Fibroblast of skin of left quadriceps (primary cell): ENCODE results near the gene CCDC85C.
A peak's percentile ranks its signal among the peaks of the same experiment; 100 is the strongest.

Experiments
- DNase-seq, 2 experiments: peaks; one replicate each; pipeline ENCODE4 v3.0.0-alpha.2; 2013; ENCODE audit warnings: low read depth in 2 of 2

Gene CCDC85C

DNA sequence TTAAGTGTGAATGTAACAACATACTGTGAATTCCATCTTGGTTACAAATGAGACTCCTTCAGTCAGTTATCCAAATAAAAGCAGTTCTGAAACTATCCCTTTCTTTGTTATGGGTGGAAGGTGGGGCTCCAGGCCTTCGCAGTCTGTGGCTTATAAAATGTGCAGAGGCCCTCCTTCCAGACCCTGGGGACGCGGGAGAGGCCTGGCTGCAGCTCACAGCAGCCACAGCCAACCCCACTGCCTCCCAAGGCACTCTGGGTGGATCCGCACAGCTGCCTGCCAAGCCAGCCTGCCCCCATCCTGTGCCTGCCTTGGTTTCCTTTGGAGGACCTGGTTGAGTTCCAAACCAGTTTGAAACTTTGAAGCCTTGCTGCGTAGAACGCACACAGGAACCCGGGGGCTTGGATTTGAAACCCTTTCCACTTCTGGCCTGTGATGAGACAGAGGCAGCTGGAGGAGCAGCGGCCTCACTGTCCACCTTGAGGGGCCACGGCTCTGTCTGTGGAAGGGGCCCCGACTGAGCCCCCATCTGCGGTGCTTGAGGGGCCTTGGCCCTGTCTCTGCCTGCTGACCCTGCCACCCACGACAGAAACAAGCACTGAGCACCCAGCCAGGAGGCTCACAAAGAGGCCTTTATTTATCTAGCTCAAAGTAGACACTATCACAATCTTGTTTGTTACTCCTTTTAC, 92.4 kb downstream of the CCDC85C start:
- DNase-seq: peak in 1 of 2 experiments; percentile 30

DNA sequence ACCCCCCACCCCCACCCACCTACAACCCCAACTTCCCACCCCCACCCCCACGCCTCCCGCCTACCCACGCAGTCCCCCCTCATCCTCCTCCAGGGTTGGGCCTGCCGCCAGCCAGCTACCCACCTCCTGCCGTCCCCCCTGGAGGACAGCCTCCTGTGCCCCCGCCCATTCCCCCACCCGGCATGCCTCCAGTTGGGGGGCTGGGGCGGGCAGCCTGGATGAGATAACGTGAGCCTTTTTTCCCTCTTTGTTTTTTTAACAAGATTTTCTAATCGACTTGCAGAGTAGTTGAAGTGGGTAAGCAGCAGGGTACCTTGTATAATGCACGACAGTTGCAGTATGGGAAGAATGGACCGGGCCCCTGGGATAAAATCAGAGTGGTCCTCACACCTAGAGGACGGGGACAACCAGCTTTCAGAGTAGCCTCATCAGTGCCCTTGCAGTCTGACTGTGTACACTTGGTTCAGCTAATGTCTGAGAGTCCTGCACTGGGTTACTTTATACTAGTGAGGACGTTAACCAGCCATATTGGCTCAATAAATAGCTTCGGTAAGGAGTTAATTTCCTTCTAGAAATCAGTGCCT, 93.4 kb downstream of the CCDC85C start:
- DNase-seq: no peak

DNA sequence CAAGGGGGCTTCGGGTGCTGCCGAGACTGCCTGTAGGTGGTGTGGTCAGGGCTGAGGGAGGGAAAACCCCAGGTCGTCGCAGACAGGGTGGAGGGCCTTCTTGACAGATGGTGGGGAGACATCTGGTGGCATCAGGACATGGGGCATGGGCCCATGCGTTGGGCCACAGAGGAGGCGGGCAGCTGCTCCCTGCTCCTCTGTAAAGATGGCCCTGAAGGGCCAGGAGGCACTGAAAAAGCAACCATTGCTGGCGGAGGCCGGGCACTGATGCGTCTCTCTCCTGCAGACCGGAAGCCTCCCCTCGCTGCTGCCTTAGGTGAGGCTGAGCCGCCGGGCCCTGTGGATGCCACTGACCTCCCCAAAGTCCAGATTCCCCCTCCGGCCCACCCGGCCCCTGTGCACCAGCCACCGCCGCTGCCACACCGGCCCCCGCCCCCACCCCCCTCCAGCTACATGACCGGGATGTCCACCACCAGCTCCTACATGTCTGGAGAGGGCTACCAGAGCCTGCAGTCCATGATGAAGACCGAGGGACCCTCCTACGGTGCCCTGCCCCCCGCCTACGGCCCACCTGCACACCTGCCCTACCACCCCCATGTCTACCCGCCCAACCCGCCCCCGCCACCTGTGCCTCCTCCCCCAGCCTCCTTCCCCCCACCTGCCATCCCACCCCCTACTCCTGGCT, 94.0 kb downstream of the CCDC85C start:
- DNase-seq: no peak

DNA sequence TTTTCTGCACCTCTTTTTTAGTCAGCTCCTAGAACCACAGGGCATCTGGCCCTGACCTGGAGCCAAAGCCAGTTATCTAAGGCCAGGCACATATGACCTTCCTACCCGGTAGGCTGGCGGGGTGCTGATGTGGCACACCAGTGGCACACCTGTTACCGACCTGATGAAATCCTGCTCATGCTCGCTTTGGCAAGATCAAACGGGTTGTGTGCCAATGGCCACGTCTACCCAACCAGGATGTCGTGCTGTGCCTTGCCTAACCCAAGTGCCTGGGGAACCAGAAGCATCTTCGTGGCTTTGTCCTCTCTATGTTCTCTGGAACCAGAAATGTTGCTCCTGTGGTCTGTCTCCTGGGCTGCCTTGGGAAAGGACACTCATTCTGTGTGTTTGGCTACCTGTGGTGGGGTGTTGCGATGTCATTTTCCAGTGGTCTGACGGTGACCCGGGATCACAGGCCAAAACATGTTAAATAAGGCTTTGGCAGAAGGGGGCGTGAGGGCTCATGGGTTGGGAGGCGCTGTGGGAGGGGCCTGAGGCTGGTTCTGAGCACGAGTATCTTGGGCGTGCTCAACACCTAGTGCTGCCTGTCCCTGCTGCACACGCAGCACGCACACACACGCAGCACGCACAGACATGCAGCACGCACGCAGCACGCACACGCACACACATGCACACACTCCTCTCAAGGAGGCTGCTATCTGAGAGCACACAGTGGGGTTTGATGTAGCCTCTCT, 94.9 kb downstream of the CCDC85C start:
- DNase-seq: no peak

DNA sequence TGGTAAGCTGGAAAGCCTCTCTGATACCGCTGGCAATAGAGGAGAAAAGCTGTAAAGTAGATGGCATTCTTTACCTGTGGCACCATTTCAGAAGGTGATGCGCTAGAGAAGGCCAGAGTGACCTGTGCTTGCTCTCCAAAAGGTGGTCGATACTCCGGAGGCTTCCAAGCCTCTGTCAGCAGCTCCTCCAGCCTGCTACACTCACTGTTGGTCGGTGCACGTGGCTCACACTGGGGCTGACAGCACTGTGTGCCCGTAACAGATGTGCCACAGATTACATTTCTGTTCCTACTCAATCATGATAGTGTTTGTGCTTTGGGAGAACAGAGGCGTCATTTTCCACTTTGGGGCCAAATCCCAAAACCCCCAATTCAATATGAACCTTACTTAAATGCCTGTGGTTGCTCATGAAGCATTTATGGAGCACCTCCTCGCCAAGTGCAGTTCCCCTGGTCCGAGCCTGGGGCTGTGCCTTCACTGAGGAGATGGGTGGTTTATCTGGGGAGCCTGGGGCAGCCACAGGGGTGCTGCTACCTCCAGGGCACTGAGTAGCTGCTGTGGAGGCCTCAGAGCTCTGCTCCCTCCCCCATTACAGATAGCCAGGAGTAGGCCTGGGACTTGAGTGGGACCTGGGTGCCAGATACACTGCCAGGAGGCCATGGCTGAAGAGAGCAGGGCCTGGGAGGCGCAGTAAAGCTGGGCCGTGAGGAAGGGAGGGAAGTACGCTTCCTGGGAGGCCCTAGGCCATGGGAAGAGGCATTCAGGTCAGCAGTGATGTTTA, 96.0 kb downstream of the CCDC85C start:
- DNase-seq: no peak

DNA sequence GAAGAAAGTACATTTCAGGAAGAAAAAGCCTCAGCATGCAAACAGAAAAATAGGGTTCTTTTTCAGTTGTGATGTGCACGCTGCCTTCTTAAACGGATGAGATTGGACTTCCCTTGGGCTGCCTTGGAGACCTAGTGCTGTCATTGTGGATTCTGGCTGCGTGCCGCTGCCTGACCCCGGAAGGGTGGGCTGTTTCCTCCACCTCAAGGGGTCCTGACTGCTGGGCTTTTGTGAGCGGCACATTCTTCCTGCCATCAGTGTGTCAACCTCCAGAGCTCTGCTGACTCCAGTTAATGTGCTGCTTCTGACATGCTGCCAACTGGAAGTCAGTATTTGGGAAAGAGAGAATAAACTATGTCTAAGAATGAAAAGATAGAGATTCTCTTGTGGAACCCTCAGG, 97.7 kb downstream of the CCDC85C start:
- no peak for DNase-seq

DNA sequence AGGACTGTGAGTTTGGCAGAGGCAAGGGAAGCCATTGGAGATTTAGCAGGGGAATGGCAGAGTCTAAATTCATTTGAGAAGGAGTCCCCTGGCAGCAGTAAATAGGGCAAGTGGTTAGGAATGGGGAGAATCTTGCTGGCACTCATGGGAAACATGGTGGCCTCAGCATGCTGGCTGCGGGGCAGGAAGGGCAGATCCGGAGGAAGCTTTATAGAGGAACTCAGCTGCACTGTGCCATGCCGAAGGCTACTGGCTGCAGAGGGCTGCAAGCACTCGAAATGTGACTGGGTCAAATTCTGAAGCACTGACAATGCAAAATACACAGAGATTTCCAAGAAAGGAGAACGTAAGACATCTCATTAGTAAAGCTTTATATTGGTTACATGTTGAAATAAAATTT, 98.9 kb downstream of the CCDC85C start:
- no peak for DNase-seq

DNA sequence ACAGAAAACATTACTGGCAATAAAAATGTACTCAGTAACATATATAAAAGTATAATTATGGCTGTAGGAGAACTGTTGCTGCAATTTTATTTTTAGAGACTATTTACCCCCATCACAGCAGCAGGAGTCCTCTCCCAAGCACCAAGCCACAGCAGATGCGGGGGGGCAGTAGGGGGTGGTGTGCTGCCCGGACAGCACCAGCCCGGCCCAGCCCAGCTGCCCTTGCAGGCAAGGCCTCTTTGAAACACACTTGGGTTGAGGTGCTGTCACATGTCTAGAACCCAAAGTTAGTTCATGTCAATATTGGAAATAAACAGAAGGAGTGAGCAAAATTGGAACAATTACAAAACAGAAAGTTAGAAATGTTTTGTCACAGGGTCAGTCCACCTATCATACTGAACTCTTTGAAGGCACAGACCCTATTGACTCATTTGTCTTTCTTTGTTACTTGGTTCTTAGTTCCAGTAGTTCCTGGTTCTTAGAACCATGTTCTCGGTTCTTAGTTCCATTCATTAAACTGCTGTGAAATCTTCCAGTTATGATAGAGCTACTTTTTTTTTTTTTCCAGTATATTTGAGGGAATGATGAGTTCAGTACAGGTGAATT, 100.1 kb downstream of the CCDC85C start:
- DNase-seq: no peak

DNA sequence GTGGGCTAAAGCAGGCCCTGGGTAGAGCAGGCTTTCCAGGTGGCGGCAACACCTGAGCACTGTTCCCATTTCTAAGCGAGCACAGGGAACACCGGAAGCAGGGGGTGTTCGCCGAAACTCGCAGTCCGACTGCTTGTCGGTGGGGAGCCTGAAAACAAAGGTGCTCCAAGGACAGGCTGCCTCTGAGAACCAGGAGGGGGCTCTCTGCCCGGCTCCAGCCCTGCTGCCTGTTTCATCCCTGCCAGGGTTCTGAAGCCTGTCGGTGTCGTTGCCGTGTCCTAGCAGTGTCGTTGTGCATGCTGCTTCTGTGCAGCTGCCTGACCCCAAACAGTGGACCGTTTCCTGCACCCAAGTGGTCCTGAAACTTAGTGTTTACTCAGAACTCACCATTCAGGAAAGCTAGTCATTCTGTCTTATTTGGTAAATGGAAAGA, 101.0 kb downstream of the CCDC85C start:
- DNase-seq: no peak

DNA sequence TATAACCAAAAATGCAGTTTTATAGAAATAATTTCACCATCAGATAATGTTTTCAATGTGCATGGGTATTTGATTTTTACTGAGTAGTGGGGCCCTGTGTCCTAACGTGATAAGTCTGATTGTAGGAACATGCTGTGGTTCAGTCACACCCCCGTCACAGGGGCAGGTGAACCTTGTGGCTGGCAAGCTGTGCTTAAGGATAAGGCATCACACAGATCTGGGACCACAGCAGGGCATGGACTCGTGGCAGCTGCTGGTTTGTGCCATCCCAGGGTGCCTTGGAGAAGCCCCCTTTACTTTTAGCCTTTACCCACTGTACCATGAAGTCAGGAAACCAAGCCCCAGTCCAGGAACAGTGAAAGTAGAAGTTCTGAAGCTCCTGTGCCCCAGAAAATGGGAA, 106.1 kb downstream of the CCDC85C start:
- no peak for DNase-seq

DNA sequence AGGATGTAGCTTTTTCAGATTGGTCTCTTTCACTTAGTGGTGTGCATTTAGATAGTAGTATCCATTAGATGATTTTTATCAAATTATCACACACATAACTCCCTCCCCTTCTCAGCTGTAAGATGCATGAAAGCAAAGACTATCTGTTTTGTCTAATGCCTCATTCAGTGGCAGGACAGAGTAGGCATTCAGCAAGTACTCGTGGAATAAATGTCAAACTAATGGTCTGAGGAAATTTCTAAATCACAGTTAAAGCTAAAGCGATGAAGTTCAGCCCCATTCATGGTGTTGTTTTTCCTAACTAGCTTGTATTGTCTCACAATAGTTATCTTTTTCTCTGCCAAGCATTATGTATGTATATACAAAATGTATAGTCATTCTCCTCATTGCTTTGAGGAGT, 106.7 kb downstream of the CCDC85C start:
- DNase-seq: no peak

DNA sequence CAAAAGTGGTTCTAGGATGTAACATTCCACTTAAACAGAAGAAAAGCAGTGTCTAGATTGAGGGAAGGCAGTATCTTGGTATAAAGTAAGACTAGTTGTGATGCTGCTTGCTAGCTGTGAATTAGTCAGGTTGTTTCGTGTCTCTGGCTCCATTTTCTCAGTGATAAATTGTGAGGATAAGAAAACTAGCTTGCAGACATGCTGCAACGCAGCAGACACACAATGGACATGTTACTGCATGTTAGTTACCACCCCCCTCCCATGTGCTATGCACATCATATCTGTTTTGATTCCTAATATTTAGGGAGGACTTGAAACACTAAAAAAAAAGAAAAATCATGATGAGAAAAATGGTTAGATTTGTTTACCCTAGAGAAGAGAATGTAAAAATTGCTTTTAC, 119.9 kb downstream of the CCDC85C start:
- DNase-seq: no peak

DNA sequence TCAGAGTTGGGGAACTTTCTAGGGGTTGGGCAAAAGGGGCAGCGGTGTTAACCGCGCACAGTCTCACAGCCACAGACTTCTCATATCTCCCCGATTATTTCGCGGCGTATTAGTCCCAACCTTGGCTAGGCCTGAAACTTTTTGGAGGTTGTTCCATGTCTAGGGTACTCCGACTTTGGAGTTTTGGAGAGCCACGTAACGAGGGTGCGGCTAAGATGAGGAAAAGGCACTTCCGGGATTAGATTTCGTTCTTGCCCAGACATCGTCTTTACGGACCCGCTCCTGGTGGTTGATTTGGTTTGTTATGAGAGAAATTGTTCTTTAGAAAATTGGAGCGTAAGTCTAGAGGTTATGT, 122.3 kb downstream of the CCDC85C start:
- no peak for DNase-seq

DNA sequence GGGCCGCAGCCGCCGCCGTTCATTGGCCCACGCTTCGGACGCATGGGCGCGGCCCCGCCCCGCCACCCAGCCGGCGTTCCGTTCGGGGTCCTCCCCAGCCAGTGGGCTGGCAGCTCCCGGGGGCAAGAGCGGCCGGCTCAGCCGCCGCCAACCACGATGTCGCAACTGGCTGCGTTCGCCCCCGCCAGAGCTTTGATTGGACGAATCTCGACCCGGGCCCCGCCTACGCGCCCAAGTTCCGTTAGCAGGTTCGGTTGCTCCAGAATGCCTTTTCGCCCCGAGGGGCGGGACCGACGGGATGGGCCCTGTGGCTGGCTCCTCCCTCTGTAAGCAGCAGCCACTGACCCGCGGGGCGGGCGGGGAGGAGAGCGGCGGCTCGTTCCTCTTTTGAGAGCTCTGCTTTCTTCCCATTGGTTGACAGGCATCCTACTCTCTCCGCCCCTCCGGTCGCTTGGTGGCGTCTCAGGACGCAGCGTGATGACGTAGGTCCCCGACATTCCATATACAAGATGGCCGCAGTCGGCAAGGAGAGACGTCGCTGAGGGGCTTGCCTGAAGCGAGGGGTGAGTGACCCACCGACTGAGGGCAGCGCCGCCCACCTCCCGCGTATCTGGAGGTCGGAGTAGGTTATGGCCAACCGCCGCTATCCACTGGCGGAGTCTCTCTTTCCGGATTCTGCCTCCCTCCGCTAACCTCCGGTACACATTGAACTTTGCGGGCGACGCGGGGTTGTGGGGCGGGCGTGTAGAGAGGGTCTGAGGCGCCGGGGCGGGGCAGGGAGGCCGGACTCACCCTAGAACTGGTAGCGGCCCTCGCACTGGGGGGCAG, 122.9 kb downstream of the CCDC85C start, which contains the start of gene CCNK:
TSS of gene CCNK (plus strand) at position 493 of the 828 bp plus-strand sequence. CDS start 11,269 bp downstream, outside the sequence.
- peak; percentile 100 for DNase-seq

DNA sequence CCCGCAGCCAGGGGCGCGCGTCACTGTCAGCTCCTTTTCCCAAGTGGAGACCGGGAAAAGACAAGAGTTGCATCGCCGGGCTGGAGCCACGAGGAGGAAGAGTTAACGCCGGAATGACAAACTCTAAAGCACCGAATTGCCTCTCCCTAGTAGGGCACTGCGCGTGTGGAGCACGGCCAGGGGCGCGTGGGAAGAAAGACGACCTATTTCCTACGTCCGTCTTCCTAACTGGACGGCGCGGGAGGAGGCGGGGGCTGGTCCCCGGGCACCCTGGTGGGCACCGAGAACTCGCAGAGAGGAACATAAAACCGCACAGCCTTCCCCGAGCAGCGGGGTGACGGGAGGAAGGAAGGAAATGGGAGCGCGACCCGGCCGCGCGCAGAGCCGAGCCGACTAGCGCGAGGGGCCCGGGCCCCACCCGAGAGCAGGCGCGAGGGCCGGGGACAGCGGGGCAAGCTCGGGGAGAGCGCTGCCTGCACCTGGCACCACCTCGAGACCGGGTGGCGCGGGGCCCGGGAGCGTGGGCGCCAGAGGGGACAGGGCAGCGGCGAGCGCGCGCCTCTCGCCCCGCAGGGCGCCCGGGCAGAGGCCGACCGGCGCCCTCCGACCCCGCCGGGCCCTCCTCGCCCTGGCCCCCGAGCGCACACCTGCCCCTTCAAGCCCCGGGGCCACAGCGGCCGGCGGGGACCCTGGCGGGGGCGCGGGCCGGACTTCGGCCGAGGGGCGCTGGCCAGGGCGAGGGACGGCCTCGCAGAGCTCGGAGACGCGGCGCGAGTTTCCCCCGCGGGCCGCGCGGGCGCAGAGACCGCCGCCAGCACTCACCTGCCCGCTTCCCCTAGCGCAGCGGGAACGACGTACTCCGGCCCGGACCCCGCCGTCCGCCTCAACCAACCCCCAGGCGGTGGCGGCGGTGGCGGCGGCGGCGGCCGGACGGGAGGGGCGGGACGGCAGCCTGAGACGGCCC, 123.8 kb downstream of the CCDC85C start, which contains the start of gene SETD3:
TSS of gene SETD3 (minus strand) at position 954 of the 964 bp plus-strand sequence. CDS start 15,054 bp downstream, outside the sequence.
- no peak for DNase-seq

DNA sequence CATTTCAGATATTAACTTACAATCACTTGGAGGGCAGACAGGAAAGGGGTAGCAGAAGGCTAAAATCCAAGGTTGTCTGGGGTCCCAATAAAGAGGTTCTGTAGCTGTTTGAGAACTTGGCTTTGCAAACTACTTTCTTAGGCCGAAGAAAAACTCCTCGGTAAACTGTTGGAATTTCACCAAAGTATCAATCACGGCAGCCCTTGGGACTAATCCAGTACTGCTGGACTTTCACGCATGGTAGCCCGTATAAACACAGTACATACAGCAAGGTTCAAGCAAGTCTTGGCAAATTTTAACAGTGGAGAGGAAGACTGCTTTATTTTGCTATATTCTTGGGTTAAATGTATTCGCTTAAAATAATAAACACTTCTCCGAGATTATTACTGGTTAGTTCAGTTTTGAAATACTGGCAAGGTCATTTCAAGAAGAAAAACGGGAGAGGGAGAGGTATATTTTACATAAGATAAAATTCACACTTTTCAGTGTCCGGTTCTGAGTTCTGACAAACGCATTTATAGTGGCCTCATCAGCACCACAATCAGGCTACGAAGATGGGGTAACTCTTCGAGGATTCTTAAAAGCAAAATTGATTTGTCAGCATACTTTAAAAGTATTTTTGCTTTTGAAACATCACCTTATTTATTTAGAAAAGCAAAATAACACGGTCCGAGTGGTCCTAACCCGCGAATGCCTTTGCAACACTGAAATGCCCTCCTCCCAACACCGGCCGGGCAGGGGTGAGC, 124.7 kb downstream of the CCDC85C start:
- DNase-seq: no peak

DNA sequence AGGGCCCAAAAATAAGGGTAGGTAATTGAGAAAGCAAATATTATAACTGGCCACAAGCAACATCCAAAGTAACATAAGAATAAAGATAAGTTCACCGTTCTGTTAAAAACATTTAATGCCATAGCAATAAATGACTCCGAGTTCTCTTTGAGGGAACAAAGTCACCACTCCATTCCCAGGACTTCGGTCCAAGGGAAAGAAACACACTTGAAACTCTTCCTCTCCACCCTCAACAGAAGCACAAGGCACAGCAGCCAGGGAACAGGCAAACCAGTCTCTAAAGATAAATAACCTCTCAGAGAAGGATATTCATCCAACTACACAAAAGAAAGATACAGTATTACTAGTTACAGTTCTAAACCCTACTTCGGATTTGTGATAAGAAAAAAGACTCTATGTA, 125.9 kb downstream of the CCDC85C start:
- DNase-seq: no peak

DNA sequence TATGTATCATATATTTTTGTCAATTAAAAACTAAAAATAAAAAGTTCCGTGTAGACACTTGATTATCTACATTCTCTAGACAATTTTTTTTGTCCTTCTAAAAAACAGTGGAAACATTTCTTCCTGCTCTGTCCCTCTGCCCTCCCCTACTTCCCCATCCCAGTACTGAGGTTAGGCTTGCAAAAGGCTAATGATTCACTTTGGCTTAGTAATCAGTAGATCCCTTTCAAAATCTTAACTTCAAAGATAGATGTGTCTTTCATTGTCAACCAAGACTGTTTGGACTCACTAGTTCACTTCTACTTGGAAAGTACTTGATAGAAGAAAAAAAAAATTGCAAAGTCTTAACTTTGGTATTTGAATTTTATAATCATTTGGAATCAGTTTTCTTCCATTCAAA, 127.1 kb downstream of the CCDC85C start:
- no peak for DNase-seq
